ENCODE data around the gene WDR90. TPM values are rescaled to one million over a fixed set of nuclear protein-coding genes. Genes with fewer than 3 reads are reported as not detected.

WDR90 gene
- total and polyA plus RNA-seq, 3 donors from 2014 or later: 102 to 195 (median 155) TPM

GRCh38 chr16:625977-626765 lies 23.0 kb upstream of the WDR90 start:
- intact Hi-C loops (cut with DNase I; ENCODE audit: low total_unique reads): no loop called here
- Histone ChIP-seq H3K9me3 (no peaks in the 10 kb centered on the region), H3K36me3 (ENCODE audit: low read depth, missing control alignments) (no peaks in the 10 kb centered on the region), H3K4me3 (no peak overlapping the region), H3K4me1 (peaks cover 18% of the 10 kb centered on the region), H3K27me3 (no peaks in the 10 kb centered on the region), H3K27ac (no peak overlapping the region)
- 93 to 95% methylated on average over 19 to 35 of the region's 35 CpGs for WGBS, 2 donors
- TF ChIP-seq POLR2A (IDR thresholded peaks at IDR 0.05) (no peak), CTCF (IDR thresholded peaks at IDR 0.05) (no peak)
- no peak for DNase-seq

GRCh38 chr16:626787-627453 lies 22.2 kb upstream of the WDR90 start:
- Histone ChIP-seq H3K4me1 (peaks cover 20% of the 10 kb centered on the region), H3K27me3 (no peaks in the 10 kb centered on the region), H3K9me3 (no peaks in the 10 kb centered on the region), H3K27ac (no peak overlapping the region), H3K36me3 (ENCODE audit: low read depth, missing control alignments) (no peaks in the 10 kb centered on the region), H3K4me3 (no peak overlapping the region)
- TF ChIP-seq POLR2A (IDR thresholded peaks at IDR 0.05) (no peak), CTCF (IDR thresholded peaks at IDR 0.05) (no peak)
- intact Hi-C loops (cut with DNase I; ENCODE audit: low total_unique reads): no loop called here
- no peak for DNase-seq
- 88 to 93% methylated on average over 17 to 29 of the region's 29 CpGs for WGBS, 2 donors

GRCh38 chr16:627454-628239 lies 21.5 kb upstream of the WDR90 start:
- H3K4me3 ChIP-seq: no peak overlapping the region
- intact Hi-C loops (cut with DNase I; ENCODE audit: low total_unique reads): no loop called here
- H3K36me3 ChIP-seq (ENCODE audit: low read depth, missing control alignments): no peaks in the 10 kb centered on the region
- DNase-seq: no peak
- 87 to 92% methylated on average over 43 to 50 of the region's 50 CpGs for WGBS, 2 donors
- H3K27me3 ChIP-seq: no peaks in the 10 kb centered on the region
- H3K27ac ChIP-seq: no peak overlapping the region
- H3K9me3 ChIP-seq: no peaks in the 10 kb centered on the region
- TF ChIP-seq POLR2A (IDR thresholded peaks at IDR 0.05) (no peak), CTCF (IDR thresholded peaks at IDR 0.05) (no peak)
- peaks cover 20% of the 10 kb centered on the region for H3K4me1 ChIP-seq

- no peak for DNase-seq
- intact Hi-C loops (cut with DNase I; ENCODE audit: low total_unique reads): no loop called here
- Histone ChIP-seq H3K4me1 (peaks cover 20% of the 10 kb centered on the region), H3K27me3 (no peaks in the 10 kb centered on the region), H3K36me3 (ENCODE audit: low read depth, missing control alignments) (no peaks in the 10 kb centered on the region), H3K9me3 (no peaks in the 10 kb centered on the region), H3K4me3 (no peak overlapping the region), H3K27ac (no peak overlapping the region)
- TF ChIP-seq CTCF (IDR thresholded peaks at IDR 0.05) (no peak), POLR2A (IDR thresholded peaks at IDR 0.05) (no peak)
- WGBS, 2 donors: 94 to 96% methylated on average over 20 to 33 of the region's 33 CpGs
Observed at GRCh38 chr16:628321-629061, 20.7 kb upstream of the WDR90 start.
